Measurements from ENCODE around the gene PGAP2.

PGAP2 gene

GRCh38 chr11:3831378-3832239, 23.2 kb downstream of the PGAP2 start:
- Histone ChIP-seq H3K4me3 (ENCODE audit: insufficient read depth, low read depth, low read length) (no peak overlapping the region), H3K27ac (ENCODE audit: insufficient read depth, low read depth, low read length, poor library complexity, severe bottlenecking) (no peak overlapping the region), H3K9me3 (ENCODE audit: control insufficient read depth, low read length) (no peaks in the 10 kb centered on the region), H3K4me1 (ENCODE audit: control insufficient read depth, insufficient read depth, low read length) (peaks cover 6% of the 10 kb centered on the region), H3K36me3 (ENCODE audit: control insufficient read depth, insufficient read depth, low read length) (peaks cover 7% of the 10 kb centered on the region), H3K27me3 (ENCODE audit: control insufficient read depth, insufficient read depth, low read length, poor library complexity, severe bottlenecking) (no peaks in the 10 kb centered on the region)
- WGBS, 2 experiments, result 85% methylated on average over 12 of the region's 13 CpGs

GRCh38 chr11:3832816-3833215, 24.5 kb downstream of the PGAP2 start:
- Histone ChIP-seq H3K36me3 (ENCODE audit: control insufficient read depth, insufficient read depth, low read length) (peaks cover under 1% of the 10 kb centered on the region), H3K4me1 (ENCODE audit: control insufficient read depth, insufficient read depth, low read length) (no peaks in the 10 kb centered on the region), H3K27ac (ENCODE audit: insufficient read depth, low read depth, low read length, poor library complexity, severe bottlenecking) (no peak overlapping the region), H3K9me3 (ENCODE audit: control insufficient read depth, low read length) (no peaks in the 10 kb centered on the region), H3K4me3 (ENCODE audit: insufficient read depth, low read depth, low read length) (no peak overlapping the region), H3K27me3 (ENCODE audit: control insufficient read depth, insufficient read depth, low read length, poor library complexity, severe bottlenecking) (no peaks in the 10 kb centered on the region)
- WGBS, 2 experiments, result 88 to 100% methylated on average over 2 of the region's 2 CpGs

- Histone ChIP-seq H3K9me3 (ENCODE audit: control insufficient read depth, low read length) (no peaks in the 10 kb centered on the region), H3K27ac (ENCODE audit: insufficient read depth, low read depth, low read length, poor library complexity, severe bottlenecking) (no peak overlapping the region), H3K4me1 (ENCODE audit: control insufficient read depth, insufficient read depth, low read length) (no peaks in the 10 kb centered on the region), H3K27me3 (ENCODE audit: control insufficient read depth, insufficient read depth, low read length, poor library complexity, severe bottlenecking) (no peaks in the 10 kb centered on the region), H3K4me3 (ENCODE audit: insufficient read depth, low read depth, low read length) (no peak overlapping the region), H3K36me3 (ENCODE audit: control insufficient read depth, insufficient read depth, low read length) (no peaks in the 10 kb centered on the region)
- 89 to 100% methylated on average over 1 to 2 of the region's 2 CpGs for WGBS, 2 experiments
Observed at GRCh38 chr11:3833449-3833848, 25.1 kb downstream of the PGAP2 start.

- Histone ChIP-seq H3K27ac (ENCODE audit: insufficient read depth, low read depth, low read length, poor library complexity, severe bottlenecking) (no peak overlapping the region), H3K9me3 (ENCODE audit: control insufficient read depth, low read length) (no peaks in the 10 kb centered on the region), H3K4me3 (ENCODE audit: insufficient read depth, low read depth, low read length) (no peak overlapping the region), H3K36me3 (ENCODE audit: control insufficient read depth, insufficient read depth, low read length) (no peaks in the 10 kb centered on the region), H3K4me1 (ENCODE audit: control insufficient read depth, insufficient read depth, low read length) (no peaks in the 10 kb centered on the region), H3K27me3 (ENCODE audit: control insufficient read depth, insufficient read depth, low read length, poor library complexity, severe bottlenecking) (no peaks in the 10 kb centered on the region)
- WGBS, 2 experiments, result 84 to 88% methylated on average over 4 of the region's 4 CpGs
Observed at GRCh38 chr11:3834349-3834663, 25.9 kb downstream of the PGAP2 start.

GRCh38 chr11:3834664-3835461, 26.5 kb downstream of the PGAP2 start:
- Histone ChIP-seq H3K36me3 (ENCODE audit: control insufficient read depth, insufficient read depth, low read length) (no peaks in the 10 kb centered on the region), H3K4me3 (ENCODE audit: insufficient read depth, low read depth, low read length) (no peak overlapping the region), H3K27ac (ENCODE audit: insufficient read depth, low read depth, low read length, poor library complexity, severe bottlenecking) (no peak overlapping the region), H3K27me3 (ENCODE audit: control insufficient read depth, insufficient read depth, low read length, poor library complexity, severe bottlenecking) (no peaks in the 10 kb centered on the region), H3K4me1 (ENCODE audit: control insufficient read depth, insufficient read depth, low read length) (peaks cover 4% of the 10 kb centered on the region), H3K9me3 (ENCODE audit: control insufficient read depth, low read length) (no peaks in the 10 kb centered on the region)
- 82 to 91% methylated on average over 7 of the region's 7 CpGs for WGBS, 2 experiments

GRCh38 chr11:3835751-3836150, 27.4 kb downstream of the PGAP2 start:
- H3K27me3 ChIP-seq (ENCODE audit: control insufficient read depth, insufficient read depth, low read length, poor library complexity, severe bottlenecking), result no peaks in the 10 kb centered on the region
- no peaks in the 10 kb centered on the region for H3K9me3 ChIP-seq (ENCODE audit: control insufficient read depth, low read length)
- H3K4me3 ChIP-seq (ENCODE audit: insufficient read depth, low read depth, low read length), result no peak overlapping the region
- 89% methylated on average over 4 of the region's 4 CpGs for WGBS, 2 experiments
- H3K4me1 ChIP-seq (ENCODE audit: control insufficient read depth, insufficient read depth, low read length), result peaks cover 8% of the 10 kb centered on the region
- no peak overlapping the region for H3K27ac ChIP-seq (ENCODE audit: insufficient read depth, low read depth, low read length, poor library complexity, severe bottlenecking)
- H3K36me3 ChIP-seq (ENCODE audit: control insufficient read depth, insufficient read depth, low read length), result no peaks in the 10 kb centered on the region

GRCh38 chr11:3836903-3837302, 28.5 kb downstream of the PGAP2 start:
- 92 to 93% methylated on average over 5 of the region's 5 CpGs for WGBS, 2 experiments
- Histone ChIP-seq H3K4me1 (ENCODE audit: control insufficient read depth, insufficient read depth, low read length) (peaks cover 8% of the 10 kb centered on the region), H3K36me3 (ENCODE audit: control insufficient read depth, insufficient read depth, low read length) (no peaks in the 10 kb centered on the region), H3K27ac (ENCODE audit: insufficient read depth, low read depth, low read length, poor library complexity, severe bottlenecking) (no peak overlapping the region), H3K27me3 (ENCODE audit: control insufficient read depth, insufficient read depth, low read length, poor library complexity, severe bottlenecking) (no peaks in the 10 kb centered on the region), H3K4me3 (ENCODE audit: insufficient read depth, low read depth, low read length) (no peak overlapping the region), H3K9me3 (ENCODE audit: control insufficient read depth, low read length) (no peaks in the 10 kb centered on the region)

GRCh38 chr11:3837793-3838192, 29.4 kb downstream of the PGAP2 start:
- Histone ChIP-seq H3K27ac (ENCODE audit: insufficient read depth, low read depth, low read length, poor library complexity, severe bottlenecking) (no peak overlapping the region), H3K4me3 (ENCODE audit: insufficient read depth, low read depth, low read length) (no peak overlapping the region), H3K4me1 (ENCODE audit: control insufficient read depth, insufficient read depth, low read length) (peaks cover 8% of the 10 kb centered on the region), H3K27me3 (ENCODE audit: control insufficient read depth, insufficient read depth, low read length, poor library complexity, severe bottlenecking) (no peaks in the 10 kb centered on the region), H3K36me3 (ENCODE audit: control insufficient read depth, insufficient read depth, low read length) (no peaks in the 10 kb centered on the region), H3K9me3 (ENCODE audit: control insufficient read depth, low read length) (no peaks in the 10 kb centered on the region)
- WGBS, 2 experiments, result 87 to 91% methylated on average over 1 of the region's 1 CpG

- Histone ChIP-seq H3K27me3 (ENCODE audit: control insufficient read depth, insufficient read depth, low read length, poor library complexity, severe bottlenecking) (no peaks in the 10 kb centered on the region), H3K9me3 (ENCODE audit: control insufficient read depth, low read length) (no peaks in the 10 kb centered on the region), H3K4me1 (ENCODE audit: control insufficient read depth, insufficient read depth, low read length) (peaks cover 8% of the 10 kb centered on the region), H3K27ac (ENCODE audit: insufficient read depth, low read depth, low read length, poor library complexity, severe bottlenecking) (no peak overlapping the region), H3K36me3 (ENCODE audit: control insufficient read depth, insufficient read depth, low read length) (no peaks in the 10 kb centered on the region), H3K4me3 (ENCODE audit: insufficient read depth, low read depth, low read length) (no peak overlapping the region)
- WGBS, 2 experiments, result 96 to 98% methylated on average over 2 of the region's 2 CpGs
Observed at GRCh38 chr11:3838504-3838903, 30.1 kb downstream of the PGAP2 start.

- Histone ChIP-seq H3K9me3 (ENCODE audit: control insufficient read depth, low read length) (no peaks in the 10 kb centered on the region), H3K36me3 (ENCODE audit: control insufficient read depth, insufficient read depth, low read length) (no peaks in the 10 kb centered on the region), H3K4me3 (ENCODE audit: insufficient read depth, low read depth, low read length) (peak overlapping the region; percentile 78), H3K4me1 (ENCODE audit: control insufficient read depth, insufficient read depth, low read length) (peaks cover 8% of the 10 kb centered on the region), H3K27ac (ENCODE audit: insufficient read depth, low read depth, low read length, poor library complexity, severe bottlenecking) (peak overlapping the region; percentile 2), H3K27me3 (ENCODE audit: control insufficient read depth, insufficient read depth, low read length, poor library complexity, severe bottlenecking) (no peaks in the 10 kb centered on the region)
- 3 to 4% methylated on average over 46 of the region's 46 CpGs for WGBS, 2 experiments
Observed at GRCh38 chr11:3840004-3840869, 31.9 kb downstream of the PGAP2 start.

All from ectodermal cell (in vitro differentiated cells).